A673 (cell line): ENCODE measurements around the gene DUSP3.

Experiments
- EZH2 ChIP-seq: fragments of 200-600 bp; sonication (generic); IDR thresholded peaks from 2 replicates; pipeline ENCODE4 v1.6.1; 2017; ENCODE audit warnings: borderline replicate concordance, low read depth, mild to moderate bottlenecking, mixed read lengths, antibody characterized with exemption, low read length; ENCODE audit not compliant: poor library complexity, severe bottlenecking
- TF ChIP-seq, protein P1 (sequence below): fragments of 300-800, 200-600 bp; sonication (generic); conservative IDR thresholded peaks from 2 replicates; pipeline ENCODE4 v1.5.1; 2017; ENCODE audit warnings: low read depth, mild to moderate bottlenecking, antibody characterized with exemption, low read length, moderate library complexity, mixed read lengths

DNA sequence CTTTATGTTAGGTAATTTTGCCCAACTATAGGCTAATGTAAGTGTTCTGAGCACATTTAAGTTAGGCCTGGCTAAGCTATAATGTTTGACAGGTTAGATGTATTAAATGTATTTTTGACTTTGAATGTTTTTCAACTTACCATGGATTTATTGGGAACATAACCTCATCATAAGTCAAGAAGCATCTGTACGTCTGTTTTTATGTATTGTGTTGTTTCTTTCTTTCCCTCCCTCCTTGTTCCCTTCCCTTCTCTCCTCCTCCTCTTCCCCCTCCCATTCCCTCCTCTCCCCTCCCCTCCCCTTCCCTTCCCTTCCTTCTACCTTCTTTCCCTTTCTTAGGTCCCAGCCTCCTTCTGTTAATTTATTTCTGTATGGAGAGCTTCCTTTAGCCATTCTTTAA lies 10.7 kb upstream of the DUSP3 start:
- TF ChIP-seq, protein P1, sequence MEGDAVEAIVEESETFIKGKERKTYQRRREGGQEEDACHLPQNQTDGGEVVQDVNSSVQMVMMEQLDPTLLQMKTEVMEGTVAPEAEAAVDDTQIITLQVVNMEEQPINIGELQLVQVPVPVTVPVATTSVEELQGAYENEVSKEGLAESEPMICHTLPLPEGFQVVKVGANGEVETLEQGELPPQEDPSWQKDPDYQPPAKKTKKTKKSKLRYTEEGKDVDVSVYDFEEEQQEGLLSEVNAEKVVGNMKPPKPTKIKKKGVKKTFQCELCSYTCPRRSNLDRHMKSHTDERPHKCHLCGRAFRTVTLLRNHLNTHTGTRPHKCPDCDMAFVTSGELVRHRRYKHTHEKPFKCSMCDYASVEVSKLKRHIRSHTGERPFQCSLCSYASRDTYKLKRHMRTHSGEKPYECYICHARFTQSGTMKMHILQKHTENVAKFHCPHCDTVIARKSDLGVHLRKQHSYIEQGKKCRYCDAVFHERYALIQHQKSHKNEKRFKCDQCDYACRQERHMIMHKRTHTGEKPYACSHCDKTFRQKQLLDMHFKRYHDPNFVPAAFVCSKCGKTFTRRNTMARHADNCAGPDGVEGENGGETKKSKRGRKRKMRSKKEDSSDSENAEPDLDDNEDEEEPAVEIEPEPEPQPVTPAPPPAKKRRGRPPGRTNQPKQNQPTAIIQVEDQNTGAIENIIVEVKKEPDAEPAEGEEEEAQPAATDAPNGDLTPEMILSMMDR, result no peak
- TF ChIP-seq EZH2, result no peak
